Measurements from ENCODE around the gene EIF3L.

Gene EIF3L

Small RNA genes lying within 50 kb of the gene (small RNA-seq; reads per million reads assigned to genes)
- 9.8 reads per million, percentile 78 among the genes with 10 or more reads in this experiment for gene MIR659 (ENCODE audit: low read depth)
